AG20443 (cell line): ENCODE results near the gene GANAB.
"Not testable (repeated sequence)": the region's sequence is repeated elsewhere in the genome, so short reads cannot be mapped to it uniquely, and the experiment has no call there.

Experiments
- DNase-seq: peaks from one replicate; pipeline ENCODE4 v3.0.0; 2012; ENCODE audit warnings: low spot score, mixed read lengths

GANAB gene

DNA sequence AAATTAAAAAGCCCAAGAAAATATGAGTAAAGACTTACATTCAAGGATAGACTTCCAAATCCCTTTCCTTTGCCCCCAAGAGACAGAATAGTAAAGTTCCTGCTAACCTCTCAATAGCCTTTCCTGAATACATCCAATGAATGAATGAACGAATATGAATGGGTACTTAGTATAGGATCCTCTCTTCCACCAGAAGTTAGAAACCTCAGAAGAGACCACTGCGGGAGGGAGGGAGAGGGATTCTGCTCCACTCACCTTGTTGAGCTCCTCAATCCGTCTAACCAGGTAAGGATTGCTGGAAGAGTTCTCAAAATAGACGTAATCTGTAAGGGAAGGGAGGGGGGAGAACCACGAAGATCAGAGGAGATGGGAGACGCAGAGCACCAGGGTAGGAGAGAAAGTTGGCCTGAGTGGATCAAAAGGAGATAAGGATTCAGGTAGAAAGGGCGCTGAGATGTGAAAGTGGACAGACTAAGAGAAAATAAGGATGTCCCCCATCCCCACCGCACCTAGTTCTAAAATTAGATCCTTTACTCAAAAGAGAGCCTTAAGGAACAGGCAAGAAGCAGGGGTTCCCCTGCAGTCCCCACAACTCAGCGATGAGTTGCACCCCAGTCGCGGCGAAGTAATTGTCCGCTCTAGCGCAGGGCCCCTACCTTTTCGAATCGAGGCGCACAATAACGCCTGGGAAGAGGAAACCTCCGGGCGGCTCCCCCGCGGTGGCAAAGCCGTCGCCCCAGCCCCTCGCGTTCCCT lies 45.9 kb downstream of the GANAB start:
- no peak for DNase-seq

DNA sequence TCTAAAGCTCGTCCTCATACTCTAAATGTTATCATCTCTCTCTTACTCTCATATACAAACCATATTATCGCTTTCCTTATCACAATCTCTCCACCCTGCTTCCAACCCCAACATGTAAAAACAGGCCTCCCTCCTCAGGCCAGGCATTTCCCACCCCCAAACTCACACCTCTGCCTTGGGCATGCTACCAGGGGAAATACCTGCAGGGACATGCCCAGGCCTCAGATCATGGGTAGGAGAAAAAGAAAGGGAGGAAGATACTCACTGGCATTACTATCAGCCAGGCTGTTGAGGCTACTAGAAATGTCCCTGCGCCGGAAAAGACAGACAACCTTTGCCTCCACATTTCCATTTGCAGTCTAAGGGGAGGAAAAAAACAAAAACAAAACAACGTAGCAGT lies 46.5 kb downstream of the GANAB start:
- no peak for DNase-seq

DNA sequence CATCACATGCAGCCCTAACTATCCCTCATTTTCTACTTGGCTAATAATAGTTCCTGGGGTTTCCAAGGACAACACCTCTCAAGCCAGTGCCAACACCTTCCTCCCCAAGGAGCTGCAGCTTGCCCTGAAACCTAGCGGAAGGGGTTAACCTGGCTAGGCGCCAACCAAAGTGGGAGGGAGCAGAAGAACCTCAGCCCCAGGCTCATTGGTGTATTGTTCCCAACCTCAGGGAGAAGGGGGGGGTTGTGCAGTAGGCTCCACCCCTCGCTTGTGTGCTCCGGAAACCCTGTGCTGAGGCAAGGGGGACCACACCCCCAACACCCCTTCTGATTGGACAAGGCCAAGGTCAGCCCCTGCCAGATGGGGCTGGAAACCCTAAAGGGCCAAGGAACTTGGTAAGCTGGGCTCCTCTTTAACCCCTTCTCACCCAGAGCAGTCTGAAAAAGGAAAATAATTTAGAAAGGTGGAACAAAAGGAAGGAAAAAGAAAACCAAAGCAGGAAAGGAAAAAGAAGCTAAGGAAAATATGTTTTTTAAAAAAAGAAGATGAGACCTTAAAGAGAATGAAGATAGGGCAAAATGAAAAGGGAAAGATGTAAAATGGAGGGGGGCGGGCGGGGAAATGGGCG lies 47.2 kb downstream of the GANAB start:
- peak; percentile 98 for DNase-seq

DNA sequence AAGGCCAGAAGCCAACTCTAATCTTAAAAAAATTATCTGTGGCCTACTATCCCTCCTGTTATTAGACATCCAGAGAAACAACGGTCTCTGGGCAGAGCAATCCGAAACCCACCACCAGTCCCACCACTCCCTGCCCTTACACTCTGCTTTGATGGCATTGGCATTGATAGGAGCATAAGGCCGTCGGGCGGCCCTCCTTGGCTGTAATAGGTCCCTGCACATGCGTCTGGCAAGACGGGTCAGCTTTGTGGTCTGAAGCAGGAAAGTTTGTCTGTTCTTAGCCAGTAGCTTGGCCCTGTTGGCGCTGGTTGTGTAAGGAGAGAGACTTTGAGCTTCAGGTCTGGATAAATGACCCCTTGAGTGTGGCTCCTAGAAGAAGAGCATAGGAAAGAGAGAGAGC lies 51.3 kb downstream of the GANAB start:
- DNase-seq: no peak

DNA sequence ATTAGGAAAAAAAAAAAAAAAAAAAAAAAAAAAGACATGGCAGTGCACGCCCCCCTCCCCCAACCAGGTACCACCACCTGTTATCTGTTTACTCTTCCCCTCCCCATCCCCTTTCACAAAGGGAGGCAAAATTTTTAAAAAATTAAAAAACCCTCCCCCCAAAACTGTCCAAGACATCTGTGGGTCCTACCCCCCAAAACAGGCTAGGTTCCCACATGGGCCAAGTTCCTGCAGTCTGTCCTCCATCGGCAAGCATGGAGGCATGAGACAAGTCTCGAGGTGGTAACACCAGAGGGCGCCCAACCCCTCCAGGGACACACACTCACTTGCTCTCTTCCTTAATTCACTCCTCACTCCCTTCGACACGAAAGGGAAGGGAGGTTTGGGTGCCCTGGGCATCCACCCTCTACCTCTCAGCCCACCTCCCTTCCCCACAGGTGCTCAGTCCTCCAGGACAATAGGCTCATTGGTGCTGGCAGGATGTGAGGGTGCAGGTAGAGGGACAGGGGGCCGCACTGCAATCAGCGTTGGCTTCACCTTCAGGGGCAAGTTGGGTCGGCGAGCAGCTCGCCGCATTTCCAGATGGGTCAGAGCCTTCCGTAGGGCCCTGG lies 52.9 kb downstream of the GANAB start:
- peak; percentile 69 for DNase-seq

DNA sequence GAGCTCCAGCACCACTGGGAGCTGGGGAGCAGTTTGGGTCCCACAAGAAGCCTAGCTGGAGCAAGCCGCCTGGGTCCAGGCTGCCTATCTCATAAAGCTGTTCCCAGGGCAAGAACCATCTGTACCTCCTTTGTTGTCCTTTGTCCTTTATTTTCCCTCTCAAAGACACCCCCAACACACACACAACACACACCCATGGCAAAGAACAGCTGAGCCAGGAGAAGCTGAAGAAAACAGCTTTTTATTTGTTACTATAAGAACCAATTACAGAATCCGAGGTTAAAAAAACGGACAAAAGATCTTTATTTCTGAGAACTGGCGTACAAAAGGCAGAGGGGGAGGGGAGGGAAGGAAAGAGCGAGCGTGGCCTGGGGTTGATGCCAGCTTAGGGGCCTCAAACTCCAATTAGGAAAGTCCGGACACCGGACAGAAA lies 53.4 kb downstream of the GANAB start:
- DNase-seq: no peak

DNA sequence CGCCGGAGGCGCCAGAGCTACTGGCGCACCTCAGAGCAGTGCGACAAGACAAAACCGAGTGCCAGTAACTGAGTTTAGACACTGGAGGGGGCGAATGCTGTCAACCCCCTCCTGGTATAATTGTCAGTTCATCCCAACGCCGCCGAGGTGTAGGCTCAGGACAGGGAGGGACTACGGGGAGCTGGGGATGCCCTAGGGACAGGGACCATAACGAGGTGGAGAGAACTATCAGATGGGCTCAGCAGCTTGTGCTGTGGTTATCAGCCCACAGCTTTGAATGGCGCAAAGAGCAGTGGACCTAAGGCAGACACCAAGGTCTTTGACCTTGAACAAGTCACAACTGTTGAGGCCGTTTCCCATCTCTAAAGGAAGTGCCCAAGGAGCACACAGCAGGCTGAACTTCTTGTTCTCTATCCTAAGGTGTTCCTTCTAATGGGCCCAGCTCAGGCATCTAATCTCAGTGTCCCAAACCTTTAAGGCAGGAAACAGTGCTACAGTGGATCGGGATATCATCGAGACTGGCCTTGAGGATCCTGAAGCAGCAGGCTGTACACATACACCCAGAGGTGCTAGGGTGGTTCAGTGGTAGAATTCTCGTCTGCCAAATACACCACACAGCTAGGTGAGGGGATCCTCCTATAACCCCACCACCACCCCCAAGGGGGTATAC lies 54.1 kb downstream of the GANAB start:
- DNase-seq: no peak

DNA sequence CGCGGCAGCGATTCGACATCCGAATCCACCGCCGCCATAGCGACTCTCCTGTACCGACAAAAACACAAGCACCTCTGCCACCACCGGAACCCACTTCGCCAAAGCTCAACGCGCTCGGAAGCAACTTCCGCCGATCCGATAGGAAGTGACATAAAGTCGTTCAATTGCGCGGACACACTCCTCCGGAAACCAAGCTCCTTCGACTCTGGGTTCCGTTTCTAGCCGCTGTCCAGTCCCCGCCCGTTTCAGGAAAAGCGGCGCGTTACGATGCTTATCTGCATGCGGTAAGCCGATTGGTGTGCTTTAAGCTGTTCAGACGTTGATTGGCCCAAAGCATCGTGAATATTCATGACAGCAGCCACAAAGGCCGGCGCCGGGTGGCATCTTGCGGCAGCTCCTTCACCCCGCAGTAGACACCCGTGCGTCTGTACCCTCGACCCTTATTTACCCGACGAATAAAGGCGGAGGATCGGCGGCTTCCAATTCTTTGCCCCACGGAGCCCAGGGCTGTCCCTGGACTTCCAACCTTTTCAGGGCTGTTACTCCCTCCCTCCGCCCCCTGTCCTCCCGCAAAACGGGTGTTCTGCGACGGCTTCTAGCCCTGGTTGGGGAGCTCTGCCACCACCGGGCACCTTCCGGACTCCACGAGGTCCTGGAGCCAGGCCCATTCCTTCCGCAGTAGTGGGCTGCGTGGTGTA lies 54.8 kb downstream of the GANAB start, which contains the start of gene TUT1:
TUT1 (minus strand) TSS at position 76 of the 698 bp plus-strand sequence; CDS start at position 38, 38 bp downstream.
- DNase-seq: peak; percentile 93

DNA sequence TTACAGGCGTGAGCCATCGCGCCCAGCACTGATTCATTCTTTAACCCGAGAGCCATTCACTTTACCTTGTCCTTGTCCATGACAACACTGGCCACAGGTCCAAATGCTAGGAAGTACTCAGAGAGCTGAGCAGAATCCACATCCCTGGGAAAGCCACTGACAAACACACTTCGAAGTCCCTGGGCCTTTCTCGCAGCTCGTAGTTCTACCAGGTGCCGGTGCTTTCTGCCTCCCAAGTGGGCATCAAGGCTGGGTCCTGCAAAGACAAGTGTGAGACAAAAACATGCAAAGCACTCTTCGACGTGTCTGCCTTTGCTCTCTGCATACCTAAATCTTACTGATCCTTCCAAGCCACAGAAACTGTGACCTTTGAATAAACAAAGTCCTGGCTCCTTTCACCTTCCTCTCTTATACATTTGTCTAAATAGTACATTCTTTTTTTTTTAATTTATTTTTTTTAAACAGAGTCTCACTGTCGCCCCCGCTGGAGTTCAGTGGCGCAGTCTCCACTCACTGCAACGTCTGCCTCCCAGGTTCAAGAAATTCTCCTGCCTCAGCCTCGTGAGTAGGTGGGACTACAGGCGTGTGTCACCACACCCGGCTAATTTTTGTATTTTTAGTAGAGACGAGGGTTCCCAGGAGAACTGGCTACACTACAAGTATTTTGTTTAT lies 57.3 kb downstream of the GANAB start:
- DNase-seq: no peak

DNA sequence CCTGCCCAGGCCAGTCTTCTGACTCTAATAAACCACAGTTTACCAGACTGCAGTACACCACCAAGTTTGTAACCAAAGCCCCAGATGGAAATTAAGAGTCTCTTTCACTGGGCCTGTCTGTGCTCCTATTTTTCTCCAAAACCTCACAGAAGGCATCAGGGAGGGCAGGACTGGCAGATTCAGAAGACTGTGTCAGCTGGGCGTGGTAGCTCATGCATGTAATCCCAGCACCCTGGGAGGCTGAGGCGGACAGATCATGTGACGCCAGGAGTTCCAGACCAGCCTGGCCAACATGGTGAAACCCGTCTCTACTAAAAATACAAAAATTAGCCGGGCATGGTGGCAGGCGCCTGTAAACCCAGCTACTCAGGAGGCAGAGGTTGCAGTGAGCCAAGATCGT lies 61.1 kb downstream of the GANAB start:
- DNase-seq: not testable (repeated sequence)

DNA sequence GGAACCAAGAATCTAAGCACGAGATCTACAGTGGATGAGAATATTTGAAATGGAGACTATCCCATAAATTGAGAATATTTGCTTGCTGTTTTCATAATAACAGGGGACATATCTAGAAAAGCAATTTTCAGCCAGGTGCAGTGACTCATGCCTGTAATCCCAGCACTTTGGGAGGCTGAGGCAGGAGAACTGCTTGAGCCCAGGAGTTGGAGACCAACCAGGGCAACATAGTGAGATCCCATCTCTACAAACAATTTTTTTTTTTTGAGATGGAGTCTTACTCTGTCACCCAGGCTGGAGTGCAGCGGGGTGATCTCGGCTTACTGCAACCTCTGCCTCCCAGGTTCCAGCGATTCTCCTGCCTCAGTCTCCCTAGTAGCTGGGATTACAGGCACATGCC lies 64.7 kb downstream of the GANAB start:
- DNase-seq: not testable (repeated sequence)

DNA sequence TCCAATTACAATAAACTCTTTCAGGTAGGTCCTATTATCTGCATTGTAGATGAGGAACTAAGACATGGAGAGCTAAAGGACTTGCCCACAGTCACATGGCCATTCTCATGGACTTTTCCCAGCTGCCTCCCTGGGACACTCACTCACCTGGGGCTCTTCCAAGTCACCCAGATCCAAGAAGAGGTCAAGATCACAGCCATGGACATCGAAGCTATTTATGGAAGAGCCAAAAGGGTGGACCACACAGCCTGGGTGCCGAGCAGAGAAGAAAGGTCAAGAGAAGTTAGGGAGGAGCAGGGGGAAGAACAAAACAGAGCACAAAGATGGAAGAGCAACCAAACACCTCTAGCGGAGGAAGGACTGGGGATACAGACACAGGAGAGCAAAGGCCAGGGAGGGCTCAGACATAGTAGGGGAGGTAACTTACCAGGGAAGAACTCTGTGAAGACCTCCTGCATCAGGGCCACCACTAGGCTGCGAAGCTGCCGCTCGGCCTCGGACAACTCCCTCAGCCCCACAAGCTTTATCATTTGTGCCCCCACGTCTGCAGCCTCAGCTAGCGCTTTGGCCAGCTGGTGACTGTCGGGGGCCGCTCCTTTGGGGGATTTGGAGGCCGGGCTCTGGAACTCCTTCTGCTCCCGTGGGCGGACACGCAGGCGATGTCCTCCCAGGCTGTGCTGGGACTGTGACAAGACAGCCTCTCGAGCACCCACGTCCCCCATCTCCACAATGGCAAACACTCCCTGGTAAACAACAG lies 65.3 kb downstream of the GANAB start:
- DNase-seq: no peak

DNA sequence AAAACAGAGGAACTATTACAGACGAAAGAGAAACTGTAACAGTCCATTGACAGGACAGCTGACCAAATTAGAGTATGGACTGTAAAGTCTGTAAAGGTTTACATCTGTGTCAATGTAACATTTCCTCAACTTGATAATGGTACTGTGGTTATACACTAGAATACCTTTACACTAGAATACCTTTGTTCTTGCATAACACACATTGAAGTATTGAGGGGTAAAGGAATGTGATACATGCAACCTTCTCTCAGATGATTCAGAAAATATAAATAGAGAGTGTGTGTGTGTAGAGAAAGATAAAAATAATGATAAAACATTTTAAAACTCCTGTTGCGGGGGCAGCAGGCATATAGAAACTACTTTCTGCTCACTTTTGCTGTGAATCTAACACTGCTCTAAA lies 67.2 kb downstream of the GANAB start:
- no peak for DNase-seq

DNA sequence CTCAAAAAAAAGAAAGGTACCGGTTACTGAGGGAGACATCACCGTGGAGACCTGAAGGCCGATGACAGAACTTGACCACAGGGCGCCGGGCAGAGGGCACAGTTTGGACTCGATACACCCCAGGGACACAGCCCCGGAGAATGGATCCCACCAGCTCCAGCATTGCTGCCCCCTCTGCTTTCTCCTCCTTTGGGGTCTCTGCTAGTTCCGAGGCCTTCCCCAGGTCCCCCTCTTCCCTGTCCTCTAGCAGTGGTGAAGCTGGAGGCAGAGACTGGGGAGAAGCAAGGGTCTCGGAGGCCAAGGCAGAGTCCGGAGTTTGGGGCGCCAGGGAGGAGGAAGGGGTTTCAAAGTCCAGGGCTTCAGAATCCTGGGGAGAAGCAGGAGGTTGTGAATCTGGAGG lies 67.9 kb downstream of the GANAB start:
- DNase-seq: no peak

DNA sequence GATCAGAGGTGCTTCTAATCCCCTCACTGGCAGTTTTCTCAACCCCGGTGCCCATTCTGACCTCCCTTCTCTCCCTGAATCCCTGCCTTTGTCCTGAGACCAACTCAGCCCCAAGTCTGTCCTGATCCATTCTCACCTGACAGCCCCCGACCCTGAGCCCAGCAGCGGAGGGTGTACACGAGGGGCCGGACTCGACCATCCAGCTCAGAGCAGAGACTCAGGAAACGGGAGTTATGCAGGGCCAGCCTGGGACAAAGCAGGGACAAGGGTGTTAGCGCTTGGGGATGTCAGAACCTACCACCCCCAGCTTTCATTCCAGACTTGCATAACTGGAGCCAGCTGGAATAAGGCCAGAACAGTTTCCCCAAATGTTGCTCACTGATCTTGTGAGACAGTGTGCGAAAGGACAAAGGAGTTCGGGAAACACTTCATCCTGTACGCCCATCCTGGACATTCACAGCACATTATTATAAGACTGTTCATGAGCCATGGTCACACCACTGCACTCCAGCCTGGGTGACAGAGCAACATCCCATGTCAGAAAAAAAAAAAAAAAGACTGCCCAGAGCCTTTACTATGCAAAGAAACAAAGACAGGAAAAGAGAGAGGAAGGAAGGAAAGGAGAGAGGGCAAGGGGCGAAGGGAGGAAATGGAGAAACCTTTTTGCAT lies 69.2 kb downstream of the GANAB start:
- no peak for DNase-seq

DNA sequence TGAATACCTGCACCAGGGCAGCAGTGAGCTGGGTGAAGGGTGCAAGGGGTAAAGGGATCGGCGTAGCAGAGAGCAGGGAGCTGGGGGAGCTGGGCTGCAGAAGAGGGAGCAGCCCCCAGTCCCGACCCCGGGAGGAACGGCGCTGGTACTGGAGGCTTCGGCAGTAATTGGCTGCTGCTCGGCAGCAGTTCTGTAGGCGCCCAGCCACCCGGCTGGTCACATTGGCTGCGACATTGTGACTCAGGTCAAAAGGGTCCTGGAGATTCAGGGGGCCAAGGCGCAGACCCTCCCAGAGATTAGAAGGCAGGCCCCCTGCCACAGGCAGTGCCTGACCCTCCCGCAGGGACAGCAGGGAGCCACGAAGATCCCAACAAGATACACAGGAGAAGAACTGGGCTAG lies 70.6 kb downstream of the GANAB start:
- DNase-seq: no peak

DNA sequence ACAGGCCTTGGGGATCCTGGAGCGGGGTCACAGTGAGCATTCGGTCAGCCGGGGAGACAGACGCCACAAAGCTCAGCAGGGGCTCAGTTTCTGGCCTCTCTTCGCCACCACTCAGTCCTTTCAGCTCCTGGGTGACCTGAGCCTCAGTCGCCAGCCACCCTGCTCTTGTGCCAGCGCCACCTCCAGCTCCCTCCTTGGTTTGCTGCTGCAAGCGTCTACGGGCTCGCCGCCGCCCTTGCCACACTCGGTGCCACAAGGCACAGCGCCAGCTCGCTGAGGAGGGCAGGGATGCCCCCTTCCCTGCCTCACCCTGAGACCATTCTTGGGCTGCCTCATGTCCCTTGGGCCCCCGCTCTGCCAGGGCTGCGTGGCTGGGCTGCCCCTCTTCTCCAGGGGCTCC lies 71.3 kb downstream of the GANAB start:
- DNase-seq: peak; percentile 25
